IMR-90 (cell line): ENCODE data around the gene VAV3.

ENCODE experiments used
- POLR2A ChIP-seq: IDR thresholded peaks from 2 replicates; pipeline ENCODE4 v1.6.1; 2012; ENCODE audit warnings: mild to moderate bottlenecking, low read depth, low read length
- RFX5 ChIP-seq: IDR thresholded peaks from 2 replicates; pipeline ENCODE4 v1.8.0; 2012; ENCODE audit warnings: low read depth, mild to moderate bottlenecking, low read length, moderate library complexity
- SMC3 ChIP-seq: fragments of 150-350 bp; IDR thresholded peaks from 2 replicates; pipeline ENCODE4 v1.6.1; 2016; ENCODE audit warnings: low read depth, mild to moderate bottlenecking, antibody characterized with exemption, low read length, moderate library complexity
- TF ChIP-seq, protein P1 (sequence below): conservative IDR thresholded peaks from 2 replicates; pipeline ENCODE4 v1.5.1; 2012; ENCODE audit warnings: mild to moderate bottlenecking, low read depth, low read length, improper control_type of control experiment
- TF ChIP-seq, protein P2 (sequence below): fragments of 150-350 bp; IDR thresholded peaks from 2 replicates; pipeline ENCODE4 v1.6.1; 2016; ENCODE audit warnings: low read depth, mild to moderate bottlenecking, low read length, moderate library complexity, borderline replicate concordance

DNA sequence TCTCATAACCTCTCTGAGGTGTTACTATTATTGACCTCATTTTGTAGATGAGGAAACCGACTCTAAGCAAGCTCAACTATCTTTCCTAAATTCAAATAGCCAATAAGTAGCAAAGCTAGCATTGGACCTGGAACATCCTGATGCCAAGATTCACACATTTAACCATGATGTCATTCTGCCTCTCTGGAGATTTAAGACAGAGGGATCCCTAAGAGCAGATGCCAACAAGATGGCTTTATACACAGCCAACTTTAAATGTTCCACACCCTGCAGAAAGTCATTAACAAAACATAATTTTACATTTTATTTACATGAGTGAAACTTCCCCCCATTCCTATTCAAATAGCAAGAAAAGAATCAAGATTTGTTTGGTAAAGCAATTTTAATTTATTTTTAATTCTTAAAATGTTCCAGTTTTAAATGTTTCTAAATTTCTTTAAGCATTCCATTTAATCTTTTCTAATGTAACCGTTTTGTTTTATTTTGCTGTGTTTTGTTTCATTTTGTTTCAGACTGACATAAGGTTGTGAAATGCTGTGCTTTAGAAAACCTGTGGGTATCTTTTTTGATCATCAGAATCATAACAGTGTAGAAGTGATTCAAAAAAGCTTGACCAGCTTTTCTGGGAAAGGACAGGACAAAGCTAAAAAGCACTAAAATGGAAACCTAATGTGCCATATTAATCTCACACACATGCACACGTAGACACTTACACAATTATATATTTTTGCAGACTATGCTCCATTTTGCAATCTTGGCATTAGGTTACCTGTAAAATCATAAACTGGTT lies 7.6 kb upstream of the VAV3 start:
- TF ChIP-seq, protein P1, sequence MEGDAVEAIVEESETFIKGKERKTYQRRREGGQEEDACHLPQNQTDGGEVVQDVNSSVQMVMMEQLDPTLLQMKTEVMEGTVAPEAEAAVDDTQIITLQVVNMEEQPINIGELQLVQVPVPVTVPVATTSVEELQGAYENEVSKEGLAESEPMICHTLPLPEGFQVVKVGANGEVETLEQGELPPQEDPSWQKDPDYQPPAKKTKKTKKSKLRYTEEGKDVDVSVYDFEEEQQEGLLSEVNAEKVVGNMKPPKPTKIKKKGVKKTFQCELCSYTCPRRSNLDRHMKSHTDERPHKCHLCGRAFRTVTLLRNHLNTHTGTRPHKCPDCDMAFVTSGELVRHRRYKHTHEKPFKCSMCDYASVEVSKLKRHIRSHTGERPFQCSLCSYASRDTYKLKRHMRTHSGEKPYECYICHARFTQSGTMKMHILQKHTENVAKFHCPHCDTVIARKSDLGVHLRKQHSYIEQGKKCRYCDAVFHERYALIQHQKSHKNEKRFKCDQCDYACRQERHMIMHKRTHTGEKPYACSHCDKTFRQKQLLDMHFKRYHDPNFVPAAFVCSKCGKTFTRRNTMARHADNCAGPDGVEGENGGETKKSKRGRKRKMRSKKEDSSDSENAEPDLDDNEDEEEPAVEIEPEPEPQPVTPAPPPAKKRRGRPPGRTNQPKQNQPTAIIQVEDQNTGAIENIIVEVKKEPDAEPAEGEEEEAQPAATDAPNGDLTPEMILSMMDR = no peak
- TF ChIP-seq SMC3 (no peak), POLR2A (no peak), RFX5 (no peak)
- TF ChIP-seq, protein P2, sequence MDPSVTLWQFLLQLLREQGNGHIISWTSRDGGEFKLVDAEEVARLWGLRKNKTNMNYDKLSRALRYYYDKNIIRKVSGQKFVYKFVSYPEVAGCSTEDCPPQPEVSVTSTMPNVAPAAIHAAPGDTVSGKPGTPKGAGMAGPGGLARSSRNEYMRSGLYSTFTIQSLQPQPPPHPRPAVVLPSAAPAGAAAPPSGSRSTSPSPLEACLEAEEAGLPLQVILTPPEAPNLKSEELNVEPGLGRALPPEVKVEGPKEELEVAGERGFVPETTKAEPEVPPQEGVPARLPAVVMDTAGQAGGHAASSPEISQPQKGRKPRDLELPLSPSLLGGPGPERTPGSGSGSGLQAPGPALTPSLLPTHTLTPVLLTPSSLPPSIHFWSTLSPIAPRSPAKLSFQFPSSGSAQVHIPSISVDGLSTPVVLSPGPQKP = no peak
